MG63 (cell line): Measurements from ENCODE around the gene METTL9. TPM values are rescaled to one million over a fixed set of nuclear protein-coding genes. Genes with fewer than 3 reads are reported as not detected.
"Not testable (repeated sequence)": the region's sequence is repeated elsewhere in the genome, so short reads cannot be mapped to it uniquely, and the experiment has no call there.

Source experiments
- DNase-seq: peaks from one replicate; pipeline ENCODE4 v3.0.0-alpha.2; 2020
- H3K27me3 ChIP-seq: fragments of 250-450 bp; sonication (Bioruptor Pico); 2 replicates; pipeline ENCODE4 v1.5.1; 2020; ENCODE audit warnings: mild to moderate bottlenecking, moderate library complexity
- H3K36me3 ChIP-seq: fragments of 250-450 bp; sonication (Bioruptor Pico); 2 replicates; pipeline ENCODE4 v1.5.1; 2020; ENCODE audit warnings: mild to moderate bottlenecking, moderate library complexity
- H3K4me3 ChIP-seq: fragments of 250-450 bp; sonication (Bioruptor Pico); 2 replicates; pipeline ENCODE4 v1.5.1; 2020; ENCODE audit warnings: mild to moderate bottlenecking, moderate library complexity
- H3K9me3 ChIP-seq: fragments of 250-450 bp; sonication (Bioruptor Pico); 2 replicates; pipeline ENCODE4 v1.5.1; 2020; ENCODE audit warnings: mild to moderate bottlenecking, moderate library complexity
- total RNA-seq: library from RNA; depleted of rRNA; stranded (reverse); fragments of >200 nt; shearing (Covaris generic); gene quantifications from 2 replicates; pipeline ENCODE4 v1.2.3, GENCODE V29; 2014; ENCODE audit warnings: low replicate concordance; rRNA removed

The METTL9 gene
- total RNA-seq = 210 and 260 TPM in 2 replicates

- Histone ChIP-seq H3K36me3 (no peaks in the 10 kb centered on the region; the same call in 1 of the 2 replicates), H3K4me3 (peak within 1 kb of the TSS; percentile 92), H3K27me3 (no peaks in the 10 kb centered on the region), H3K9me3 (no peaks in the 10 kb centered on the region)
- peak; percentile 94 for DNase-seq
Measured at GRCh38 chr16:21599122-21600030, at the start of gene METTL9. TSS of gene METTL9 (plus strand) at chr16:21599577. CDS start at chr16:21599734, 157 bp downstream.

- H3K9me3 ChIP-seq, H3K4me3 ChIP-seq, DNase-seq, H3K27me3 ChIP-seq, H3K36me3 ChIP-seq: not testable (repeated sequence)
Measured at GRCh38 chr16:21549975-21550374, 49.4 kb upstream of the METTL9 start.

- not testable (repeated sequence) for H3K4me3 ChIP-seq, H3K9me3 ChIP-seq, H3K36me3 ChIP-seq, H3K27me3 ChIP-seq, DNase-seq
Measured at GRCh38 chr16:21550435-21550834, 48.9 kb upstream of the METTL9 start.

GRCh38 chr16:21551076-21551475 is 48.3 kb upstream of the METTL9 start:
- DNase-seq, H3K9me3 ChIP-seq, H3K36me3 ChIP-seq, H3K27me3 ChIP-seq, H3K4me3 ChIP-seq: not testable (repeated sequence)

GRCh38 chr16:21551600-21551999 is 47.8 kb upstream of the METTL9 start:
- H3K27me3 ChIP-seq, H3K36me3 ChIP-seq, H3K4me3 ChIP-seq, H3K9me3 ChIP-seq, DNase-seq: not testable (repeated sequence)

- not testable (repeated sequence) for H3K36me3 ChIP-seq, H3K9me3 ChIP-seq, DNase-seq, H3K27me3 ChIP-seq, H3K4me3 ChIP-seq
Measured at GRCh38 chr16:21553481-21554296, 45.7 kb upstream of the METTL9 start.

- Histone ChIP-seq H3K9me3 (no peaks in the 10 kb centered on the region), H3K4me3 (no peak overlapping the region), H3K36me3 (no peaks in the 10 kb centered on the region), H3K27me3 (peaks cover 7% of the 10 kb centered on the region)
- DNase-seq = peak; percentile 89
Measured at GRCh38 chr16:21554795-21555585, 44.4 kb upstream of the METTL9 start.

GRCh38 chr16:21555621-21556020 is 43.8 kb upstream of the METTL9 start:
- H3K9me3 ChIP-seq, H3K36me3 ChIP-seq, H3K27me3 ChIP-seq, H3K4me3 ChIP-seq, DNase-seq: not testable (repeated sequence)

GRCh38 chr16:21556026-21556595 is 43.3 kb upstream of the METTL9 start:
- not testable (repeated sequence) for H3K27me3 ChIP-seq, H3K9me3 ChIP-seq, H3K36me3 ChIP-seq, DNase-seq, H3K4me3 ChIP-seq

GRCh38 chr16:21556651-21557241 is 42.6 kb upstream of the METTL9 start:
- peak; percentile 92 for DNase-seq
- not testable (repeated sequence) for H3K4me3 ChIP-seq, H3K36me3 ChIP-seq

GRCh38 chr16:21560462-21560861 is 38.9 kb upstream of the METTL9 start:
- Histone ChIP-seq H3K27me3 (no peaks in the 10 kb centered on the region), H3K36me3 (no peaks in the 10 kb centered on the region), H3K4me3 (no peak overlapping the region), H3K9me3 (no peaks in the 10 kb centered on the region)
- no peak for DNase-seq

More at GRCh38 chr16:21556651-21557241, 42.6 kb upstream of the METTL9 start:
- not testable (repeated sequence) for H3K27me3 ChIP-seq, H3K9me3 ChIP-seq

- H3K4me3 ChIP-seq = no peak overlapping the region
- no peaks in the 10 kb centered on the region for H3K27me3 ChIP-seq
- no peak for DNase-seq
- H3K36me3 ChIP-seq = no peaks in the 10 kb centered on the region
- no peaks in the 10 kb centered on the region for H3K9me3 ChIP-seq
Measured at GRCh38 chr16:21563676-21564075, 35.7 kb upstream of the METTL9 start.

- H3K9me3 ChIP-seq, H3K4me3 ChIP-seq, H3K27me3 ChIP-seq, DNase-seq, H3K36me3 ChIP-seq: not testable (repeated sequence)
Measured at GRCh38 chr16:21564367-21564766, 35.0 kb upstream of the METTL9 start.

- no peak for DNase-seq
- H3K9me3 ChIP-seq = no peaks in the 10 kb centered on the region
- no peaks in the 10 kb centered on the region for H3K27me3 ChIP-seq
- H3K4me3 ChIP-seq = no peak overlapping the region
- no peaks in the 10 kb centered on the region for H3K36me3 ChIP-seq
Measured at GRCh38 chr16:21565507-21565860, 33.9 kb upstream of the METTL9 start.

GRCh38 chr16:21565861-21566669 is 33.3 kb upstream of the METTL9 start:
- no peaks in the 10 kb centered on the region for H3K36me3 ChIP-seq
- no peak for DNase-seq
- H3K4me3 ChIP-seq = no peak overlapping the region
- H3K9me3 ChIP-seq = no peaks in the 10 kb centered on the region
- H3K27me3 ChIP-seq = no peaks in the 10 kb centered on the region
